IPS DF 4.7 (cell line): ENCODE measurements around the gene ISG15.
"Not testable (repeated sequence)": the region's sequence is repeated elsewhere in the genome, so short reads cannot be mapped to it uniquely, and the experiment has no call there.

Experiments used
- DNase-seq: peaks from one replicate; pipeline ENCODE4 v3.0.0-alpha.2; 2013; ENCODE audit warnings: low spot score; ENCODE audit errors: extremely low read depth

The ISG15 gene

DNA sequence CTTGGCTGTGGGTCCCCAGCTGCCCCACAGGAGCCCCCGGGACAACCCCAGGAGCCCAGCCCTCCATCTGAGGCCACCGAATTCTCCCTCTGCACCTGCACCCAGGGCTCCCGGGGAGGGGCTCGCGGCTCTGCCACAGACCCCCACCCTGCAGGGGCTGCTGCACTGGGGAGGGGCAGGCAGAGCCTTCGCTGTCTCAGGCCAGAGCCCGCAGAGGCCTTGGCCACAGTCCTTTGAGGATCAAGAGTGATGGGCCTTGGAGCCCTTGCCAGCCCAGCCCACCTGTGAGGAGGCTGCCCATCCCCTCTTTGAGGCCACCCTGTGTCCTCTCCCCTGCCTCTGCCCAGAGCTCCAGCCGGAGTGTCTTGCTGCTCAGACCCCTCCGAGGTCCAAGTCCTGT, 37.9 kb upstream of the ISG15 start:
- no peak for DNase-seq

GRCh38 chr1:975896-976683, 37.2 kb upstream of the ISG15 start:
- DNase-seq = no peak

DNA sequence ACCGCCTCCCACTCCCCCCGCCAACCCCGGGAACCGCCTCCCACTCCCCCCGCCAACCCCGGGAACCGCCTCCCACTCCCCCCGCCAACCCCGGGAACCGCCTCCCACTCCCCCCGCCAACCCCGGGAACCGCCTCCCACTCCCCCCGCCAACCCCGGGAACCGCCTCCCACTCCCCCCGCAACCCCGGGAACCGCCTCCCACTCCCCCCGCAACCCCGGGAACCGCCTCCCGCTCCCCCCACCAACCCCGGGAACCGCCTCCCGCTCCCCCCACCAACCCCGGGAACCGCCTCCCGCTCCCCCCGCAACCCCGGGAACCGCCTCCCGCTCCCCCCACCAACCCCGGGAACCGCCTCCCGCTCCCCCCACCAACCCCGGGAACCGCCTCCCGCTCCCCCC, 36.5 kb upstream of the ISG15 start:
- DNase-seq = not testable (repeated sequence)

- DNase-seq = no peak
Observed at GRCh38 chr1:978069-978834, 35.0 kb upstream of the ISG15 start.

DNA sequence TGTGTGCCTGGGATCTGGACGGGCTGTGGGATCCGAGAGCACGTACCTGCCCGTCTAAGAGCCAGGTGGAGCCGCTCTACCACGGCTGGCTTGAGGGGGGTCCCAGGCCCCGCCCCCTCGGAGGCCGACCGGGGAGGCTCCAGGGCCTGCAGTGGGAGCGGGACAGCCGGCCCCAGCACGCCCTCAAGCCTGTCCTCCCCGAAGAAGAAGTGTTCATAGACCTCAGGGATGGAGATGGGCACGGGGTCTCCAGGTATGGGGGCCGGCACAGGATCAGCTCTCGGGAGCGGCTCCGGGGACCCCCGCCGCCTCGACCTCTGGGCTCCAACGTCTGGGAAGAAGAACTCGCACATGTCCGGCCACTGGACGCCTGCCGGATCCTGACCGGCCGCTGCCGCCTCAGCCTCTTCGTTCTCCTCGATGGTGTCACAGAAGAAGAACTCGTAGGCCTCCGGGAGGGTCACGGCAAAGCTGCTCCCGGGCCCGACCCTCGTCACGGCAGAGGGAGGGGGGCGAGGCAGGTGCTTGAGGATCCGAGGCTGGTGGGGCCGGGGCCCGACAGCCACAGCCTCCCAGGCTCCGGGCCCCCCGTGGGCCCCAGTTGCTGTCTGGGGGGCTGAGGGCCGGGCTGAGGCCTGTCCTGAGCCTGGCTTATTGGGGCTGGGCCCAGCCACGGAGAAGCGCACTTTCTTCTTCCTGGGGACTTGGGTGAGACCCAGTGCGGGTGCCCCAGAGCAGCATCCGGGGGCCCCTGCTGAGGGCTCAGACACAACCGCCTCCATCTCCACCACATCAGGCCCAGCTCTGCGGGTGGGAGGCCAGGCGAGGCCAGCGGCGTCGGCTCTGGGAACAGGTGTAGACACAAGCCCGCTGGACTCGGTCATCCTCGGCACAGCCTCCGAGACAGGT, 34.2 kb upstream of the ISG15 start:
- no peak for DNase-seq

DNA sequence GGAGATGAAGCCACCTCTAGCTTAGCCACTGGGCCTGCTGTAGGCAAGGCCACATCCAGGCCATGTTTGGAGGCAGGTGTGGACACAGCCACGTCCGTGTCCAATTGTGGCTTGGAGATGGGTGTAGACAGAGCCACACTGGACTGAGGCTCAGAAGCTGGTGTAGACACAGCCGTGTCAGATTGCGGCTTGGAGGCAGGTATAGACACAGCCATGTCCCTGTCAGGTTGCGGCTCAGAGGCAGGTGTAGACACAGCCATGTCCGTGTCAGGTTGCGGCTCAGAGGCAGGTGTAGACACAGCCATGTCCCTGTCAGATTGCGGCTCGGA, 33.6 kb upstream of the ISG15 start:
- DNase-seq = no peak

- no peak for DNase-seq
Observed at GRCh38 chr1:980137-980571, 33.1 kb upstream of the ISG15 start.

DNA sequence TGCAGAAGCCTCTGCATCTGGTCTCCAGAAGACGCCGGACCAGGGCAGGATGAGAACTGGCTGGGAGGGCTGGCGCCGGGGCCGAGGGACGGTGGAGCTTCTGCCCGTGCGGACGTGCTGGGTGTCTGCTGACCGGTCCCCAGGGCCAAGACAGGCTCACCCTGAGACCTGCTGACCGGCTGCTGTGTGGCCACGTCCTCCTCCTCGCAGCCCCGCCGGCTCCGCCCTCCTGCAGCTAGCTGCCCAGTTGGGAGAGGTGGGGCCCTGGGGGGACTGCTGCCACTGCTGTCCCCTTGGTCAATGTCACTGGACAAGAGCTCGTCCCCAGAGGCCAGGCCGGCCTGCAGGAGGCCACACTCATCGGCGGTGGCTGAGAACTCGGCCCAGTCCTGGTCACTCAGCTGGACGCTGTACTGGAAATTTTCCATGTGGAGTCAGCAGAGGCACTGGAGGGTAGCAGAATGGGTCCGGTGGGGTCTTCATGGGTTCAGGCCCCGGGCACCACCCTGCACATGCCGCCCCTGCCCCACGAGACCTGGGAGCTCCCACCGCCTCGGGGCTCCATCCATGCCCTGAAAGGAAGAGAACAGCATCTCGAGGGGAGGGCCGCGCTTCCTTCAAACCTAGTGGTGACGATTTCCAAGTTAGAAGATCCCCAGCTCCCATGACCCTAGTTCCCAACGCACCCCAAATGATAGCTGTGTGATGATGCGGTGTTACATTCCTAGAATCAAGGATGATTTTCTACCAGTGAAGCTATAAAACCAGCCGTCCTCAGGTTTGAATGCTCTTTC, 32.5 kb upstream of the ISG15 start:
- DNase-seq = no peak

DNA sequence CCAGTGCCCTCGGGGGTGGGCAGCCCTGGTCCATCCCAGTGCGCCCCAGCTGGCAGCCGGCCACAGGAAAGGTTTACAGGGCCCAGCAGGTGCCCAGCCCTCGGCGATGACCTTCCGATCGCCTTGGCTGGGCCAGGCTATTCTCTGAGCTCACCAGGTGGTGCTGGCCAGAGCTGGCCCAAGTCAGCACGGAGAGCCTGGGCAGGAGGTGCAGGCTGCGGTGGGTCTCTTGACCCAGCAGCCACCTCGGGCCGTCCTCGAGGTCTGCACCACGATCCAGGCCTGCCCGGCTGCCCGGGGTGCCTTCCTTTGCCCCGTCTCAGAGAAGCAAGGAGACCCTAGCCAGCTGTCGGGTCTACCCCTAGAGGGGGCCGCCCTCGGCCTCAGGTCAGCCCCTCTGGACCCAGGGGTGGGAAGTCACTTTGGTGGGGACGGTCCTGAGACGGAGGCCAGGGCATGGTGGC, 31.8 kb upstream of the ISG15 start:
- DNase-seq = no peak

GRCh38 chr1:981955-982558, 31.2 kb upstream of the ISG15 start, which contains the start of gene PERM1:
TSS of gene PERM1 (minus strand) at chr1:982093. CDS start at chr1:981029, 1,064 bp downstream.
- DNase-seq = no peak

DNA sequence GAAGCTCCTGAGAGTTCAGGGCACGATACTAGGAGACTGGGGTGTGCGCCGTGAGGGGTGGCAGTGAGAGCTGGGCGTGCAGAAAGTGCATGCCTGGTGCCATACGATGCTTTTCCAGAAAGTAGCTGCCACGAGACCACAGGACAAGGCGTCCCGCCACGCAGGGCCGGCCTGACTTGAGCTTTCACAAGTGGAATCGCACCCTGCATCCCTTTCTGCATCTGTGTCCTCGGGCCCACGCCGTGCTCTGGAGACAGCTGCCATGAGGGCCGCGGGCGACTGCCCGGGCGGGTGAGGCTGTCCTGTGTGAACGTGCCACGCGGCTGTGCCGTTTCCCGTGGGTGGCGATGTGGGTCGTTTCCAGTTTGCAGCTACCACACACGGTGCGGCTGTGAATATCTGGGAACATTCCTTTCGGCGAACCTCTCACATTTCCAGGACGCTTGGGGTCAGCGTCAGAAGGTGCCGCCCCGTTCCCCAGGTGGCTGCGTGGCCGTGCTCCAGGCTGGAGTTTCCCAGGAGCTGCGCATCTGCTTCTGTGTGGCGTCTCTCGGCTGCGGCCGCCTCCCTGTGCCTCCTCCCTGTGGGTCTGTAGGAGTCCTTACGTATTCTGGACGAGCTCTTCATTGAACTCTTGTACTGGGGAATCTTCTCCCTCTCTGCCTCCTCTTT, 30.4 kb upstream of the ISG15 start:
- DNase-seq = no peak

DNA sequence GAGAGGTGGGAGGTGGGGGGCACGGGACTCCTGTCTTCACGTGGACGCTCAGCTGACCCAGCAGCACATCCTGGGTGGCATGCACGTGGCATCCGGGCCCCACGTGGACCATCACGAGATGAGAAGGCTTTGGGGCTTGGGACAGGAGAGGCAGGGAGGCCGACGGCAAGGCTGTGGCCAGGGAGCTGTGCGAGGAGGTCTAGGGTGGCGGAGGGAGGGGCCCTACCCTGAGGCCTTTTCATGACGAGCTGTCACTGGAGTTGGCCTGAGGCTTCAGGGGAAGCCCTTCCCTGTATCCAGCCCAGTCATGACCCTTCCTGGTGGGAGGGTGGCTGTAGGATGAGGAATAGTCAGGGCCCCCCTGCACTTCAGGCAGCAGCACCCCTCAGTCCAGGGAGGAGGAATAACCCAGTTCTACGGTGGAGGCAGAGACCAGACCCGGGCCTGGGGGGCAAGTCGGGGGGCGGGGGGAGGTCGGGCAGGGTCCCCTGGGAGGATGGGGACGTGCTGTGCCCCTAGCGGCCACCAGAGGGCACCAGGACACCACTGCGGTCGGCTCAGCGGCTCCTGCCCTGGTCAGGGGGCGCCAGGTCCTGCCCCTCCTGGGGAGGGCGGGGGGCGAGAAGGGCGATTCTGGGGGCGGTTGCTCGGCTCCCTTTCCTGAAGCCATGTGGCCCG, 29.4 kb upstream of the ISG15 start:
- DNase-seq = no peak

- no peak for DNase-seq
Observed at GRCh38 chr1:984476-984814, 28.9 kb upstream of the ISG15 start.

DNA sequence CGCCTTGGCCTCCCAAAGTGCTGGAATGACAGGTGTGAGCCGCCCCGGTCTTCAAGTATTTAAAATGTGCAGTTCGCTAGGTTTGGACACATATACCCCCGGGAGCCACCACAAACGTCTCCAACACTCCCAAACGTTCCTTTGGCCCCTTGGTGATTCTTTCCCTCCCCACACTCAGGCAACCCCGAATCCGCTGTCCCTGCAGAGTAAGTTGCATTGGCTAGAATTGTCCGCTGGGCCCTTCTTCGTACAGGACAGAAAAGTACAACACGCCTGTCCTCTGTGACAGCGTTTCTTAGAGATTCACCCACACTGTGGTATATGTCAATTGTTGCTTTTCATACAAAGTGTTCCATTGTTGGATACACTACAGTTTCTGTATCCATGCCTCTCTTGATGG, 28.2 kb upstream of the ISG15 start:
- DNase-seq = no peak

DNA sequence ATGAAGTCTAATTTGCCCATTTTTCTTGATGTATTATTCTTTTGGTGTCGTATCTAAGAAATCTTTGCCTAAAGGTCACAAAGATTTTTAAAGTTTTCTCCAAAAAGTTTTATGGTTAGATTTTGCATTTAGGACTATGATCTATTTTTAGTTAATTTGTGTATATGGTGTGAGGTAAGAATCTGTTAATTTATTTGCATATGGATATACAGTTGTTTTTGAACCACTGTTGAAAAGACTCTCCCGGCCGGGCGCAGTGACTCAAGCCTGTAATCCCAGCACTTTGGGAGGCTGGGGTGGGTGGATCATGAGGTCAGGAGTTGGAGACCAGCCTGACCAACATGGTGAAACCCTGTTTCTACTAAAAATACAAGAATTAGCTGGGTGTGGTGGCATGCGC, 25.2 kb upstream of the ISG15 start:
- not testable (repeated sequence) for DNase-seq

GRCh38 chr1:991275-991674, 22.0 kb upstream of the ISG15 start:
- not testable (repeated sequence) for DNase-seq

DNA sequence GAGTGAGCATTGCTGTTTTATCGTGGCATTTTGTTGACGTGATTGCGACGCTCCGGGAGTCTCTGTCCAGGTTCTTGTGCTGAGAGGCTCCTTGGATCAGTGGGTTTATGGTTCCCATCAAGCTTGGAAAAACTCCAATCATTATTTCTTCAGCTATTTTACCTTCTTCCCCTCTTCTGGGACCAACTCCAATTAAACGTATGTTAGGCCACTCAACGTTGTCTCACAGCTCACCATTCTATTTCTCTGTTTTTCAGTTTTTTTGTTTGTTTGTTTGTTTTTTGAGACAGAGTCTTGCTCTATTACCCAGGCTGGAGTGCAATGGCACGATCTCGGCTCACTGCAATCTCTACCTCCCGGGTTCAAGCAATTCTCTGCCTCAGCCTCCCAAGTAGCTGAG, 21.4 kb upstream of the ISG15 start:
- DNase-seq = no peak

DNA sequence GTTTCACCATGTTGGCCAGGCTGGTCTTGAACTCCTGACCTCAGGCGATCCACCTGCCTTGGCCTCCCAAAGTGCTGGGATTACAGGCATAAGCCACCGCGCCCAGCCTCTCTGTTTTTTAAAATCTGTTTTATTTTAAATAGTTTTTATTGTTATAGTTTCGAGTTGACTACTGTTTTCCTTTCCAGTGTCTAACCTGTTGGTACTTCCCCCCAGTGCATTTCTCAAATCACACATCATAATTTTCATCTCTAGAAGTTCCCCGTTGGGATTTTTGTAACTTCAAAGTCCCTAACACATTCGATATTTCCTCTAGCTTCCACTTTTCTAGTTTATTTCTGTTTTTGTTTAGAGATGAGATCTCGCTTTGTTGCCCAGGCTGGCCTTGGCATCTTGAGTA, 20.9 kb upstream of the ISG15 start:
- no peak for DNase-seq

GRCh38 chr1:993379-993995, 19.8 kb upstream of the ISG15 start:
- DNase-seq = no peak
